Adrenal gland (tissue), 12 donors: ENCODE measurements around the gene TEX2. TPM values are rescaled to one million over a fixed set of nuclear protein-coding genes. Genes with fewer than 3 reads are reported as not detected.

ENCODE experiments used
- DNase-seq, 7 donors: peaks; one replicate each; pipeline ENCODE4 v3.0.0-alpha.2; 2019 to 2020
- H3K27ac ChIP-seq, 5 donors: fragments of 200-600 bp; sonication (generic) in 4 of 5; 1 replicate in 3 of 5; 2 replicates in 2 of 5; pipeline versions ENCODE4 v1.5.1 to v1.8.0; 2016 to 2020; ENCODE audit warnings: mild to moderate bottlenecking in 1 of 5
- H3K27me3 ChIP-seq: fragments of 200-600 bp; 2 replicates; pipeline ENCODE4 v1.8.0; 2021
- H3K36me3 ChIP-seq, 2 donors: fragments of 200-600 bp; replicated peaks in 1 of 2; 1 replicate in 1 of 2; 2 replicates in 1 of 2; pipeline versions ENCODE4 v1.5.1 to v1.8.0; 2018 to 2022
- H3K4me1 ChIP-seq, 2 donors: fragments of 200-600 bp; replicated peaks in 1 of 2; 1 replicate in 1 of 2; 2 replicates in 1 of 2; pipeline versions ENCODE4 v1.5.1 to v1.8.0; 2018 to 2021
- H3K4me3 ChIP-seq, 4 donors: fragments of 200-600 bp; sonication (generic) in 3 of 4; one replicate each; pipeline ENCODE4 v1.5.1; 2016 to 2018
- H3K9me3 ChIP-seq, 3 donors: fragments of 200-600 bp; sonication (generic) in 1 of 3; replicated peaks in 1 of 3; 1 replicate in 2 of 3; 2 replicates in 1 of 3; pipeline versions ENCODE4 v1.5.1 to v1.8.0; 2016 to 2021
- CTCF ChIP-seq, 6 experiments: fragments of 450-650 bp in 4 of 6; fragments of 200-600 bp in 2 of 6; sonication (generic) in 1 of 6; IDR thresholded peaks; 1 replicate in 5 of 6; 2 replicates in 1 of 6; pipeline versions ENCODE4 v1.5.1 to v1.8.0; 2016 to 2021; ENCODE audit warnings: antibody characterized with exemption in 6 of 6, mild to moderate bottlenecking in 2 of 6, moderate library complexity in 1 of 6
- POLR2A ChIP-seq, 2 donors: fragments of 450-650 bp; IDR thresholded peaks; one replicate each; pipeline ENCODE4 v1.6.1; 2017; ENCODE audit warnings: antibody characterized with exemption in 2 of 2, mild to moderate bottlenecking in 2 of 2, moderate library complexity in 1 of 2
- WGBS, 4 donors: extraction: QIAGEN DNeasy Blood & Tissue Kit in 2 of 4; methylation state at CpG; one replicate each; pipeline versions ENCODE4 v1.1.5 to v1.1.7; 2013 to 2017; 5-methylcytosine and 5-hydroxymethylcytosine counted together
- intact Hi-C, 2 donors: fragments of 100-400 bp; cut with DNase I; formaldehyde crosslinking; loops; one replicate each; pipeline versions ENCODE4 v1.14.1 to v1.15.0; 2022 to 2023
- polyA plus RNA-seq, 3 donors: library from polyadenylated mRNA; stranded (reverse); fragments of 200-250 nt in 2 of 3; fragments of 350-450 nt in 1 of 3; fragmentation: Illumina TruSeq in 1 of 3; extraction: RNeasy Lipid Tissue Mini Kit (QIAGEN cat#74804) in 1 of 3; gene quantifications; one replicate each; pipeline ENCODE4 v1.2.3, GENCODE V29; 2013 to 2014
- total RNA-seq, 9 donors: library from RNA; depleted of rRNA in 4 of 9; stranded (reverse); fragments of >200 nt in 4 of 9; fragments of 120-200 nt in 1 of 9; fragmentation: NEBNext Ultra II Directional in 1 of 9; extraction: Animal tissue kit (Norgen Biotek cat#: 25700) in 1 of 9; gene quantifications; one replicate each; pipeline versions ENCODE4 v1.1.0 to v1.2.4, GENCODE V29; 2013 to 2023
- donor health status: healthy with polysubstance abuse.
- donor health status: Bipolar disorder and iron deficiency.
- donor health status: DM: yes; HTN: yes; CAD: no.
- donor health status: DM: no; HTN: no; CAD: no.
- donor health status: DM: no; HTN: no; CAD: no.
- donor health status: DM: yes; HTN: yes; CAD: no.

Gene TEX2
- total and polyA plus RNA-seq, 12 donors = 12.0 to 91.5 (median 62.5) TPM

- Histone ChIP-seq H3K4me3 (no peak overlapping the region), H3K27me3 (no peaks in the 10 kb centered on the region), H3K4me1 (peaks cover 32 to 44% of the 10 kb centered on the region in 2 donors), H3K9me3 (no peaks in the 10 kb centered on the region), H3K36me3 (no peaks in the 10 kb centered on the region), H3K27ac (peak overlapping the region; percentile 42 to 79 (median 59))
- TF ChIP-seq POLR2A (IDR thresholded peaks at IDR 0.05) (no peak), CTCF (IDR thresholded peaks at IDR 0.05) (no peak)
- intact Hi-C loops = no loop called here
- 26 to 40% (median 30%) methylated on average over 5 of the region's 5 CpGs for WGBS, 4 donors
- DNase-seq = peak in 6 of 7 donors; percentile 58 to 78 (median 73)
Measured at GRCh38 chr17:64202683-64203344, 60.2 kb downstream of the TEX2 start.

- peak in 1 of 7 donors; percentile 30 for DNase-seq
- H3K9me3 ChIP-seq = no peaks in the 10 kb centered on the region
- no peaks in the 10 kb centered on the region for H3K27me3 ChIP-seq
- H3K4me1 ChIP-seq = peaks cover 32 to 44% of the 10 kb centered on the region in 2 donors
- intact Hi-C loops = no loop called here
- H3K36me3 ChIP-seq = no peaks in the 10 kb centered on the region
- no peak for TF ChIP-seq CTCF (IDR thresholded peaks at IDR 0.05)
- peak in 1 of 2 donors; percentile 33 for TF ChIP-seq POLR2A (IDR thresholded peaks at IDR 0.05)
- peak overlapping the region in 3 of 5 donors; percentile 9 to 61 (median 61) for H3K27ac ChIP-seq
- no peak overlapping the region for H3K4me3 ChIP-seq
- 40 to 59% (median 47%) methylated on average over 2 to 3 of the region's 3 CpGs for WGBS, 4 donors
Measured at GRCh38 chr17:64200080-64201032, 62.7 kb downstream of the TEX2 start.

- Histone ChIP-seq H3K9me3 (no peaks in the 10 kb centered on the region), H3K36me3 (no peaks in the 10 kb centered on the region), H3K4me3 (no peak overlapping the region), H3K4me1 (peaks cover 26 to 43% of the 10 kb centered on the region in 2 donors), H3K27me3 (no peaks in the 10 kb centered on the region), H3K27ac (no peak overlapping the region)
- intact Hi-C loops = no loop called here
- DNase-seq = no peak
- TF ChIP-seq POLR2A (IDR thresholded peaks at IDR 0.05) = no peak
- TF ChIP-seq CTCF (IDR thresholded peaks at IDR 0.05) = no peak
- 93 to 95% (median 94%) methylated on average over 5 of the region's 5 CpGs for WGBS, 4 donors
Measured at GRCh38 chr17:64198331-64199090, 64.5 kb downstream of the TEX2 start.

- intact Hi-C loops = no loop called here
- WGBS, 4 donors = 80 to 91% (median 86%) methylated on average over 4 of the region's 4 CpGs
- H3K27ac ChIP-seq = no peak overlapping the region
- H3K9me3 ChIP-seq = no peaks in the 10 kb centered on the region
- no peaks in the 10 kb centered on the region for H3K27me3 ChIP-seq
- TF ChIP-seq CTCF (IDR thresholded peaks at IDR 0.05) (no peak), POLR2A (IDR thresholded peaks at IDR 0.05) (no peak)
- H3K36me3 ChIP-seq = no peaks in the 10 kb centered on the region
- H3K4me1 ChIP-seq = peaks cover 13 to 24% of the 10 kb centered on the region in 2 donors
- DNase-seq = no peak
- H3K4me3 ChIP-seq = no peak overlapping the region
Measured at GRCh38 chr17:64196601-64197000, 66.5 kb downstream of the TEX2 start.
